Measurements from ENCODE around the gene PFKL. TPM values are rescaled to one million over a fixed set of nuclear protein-coding genes. Genes with fewer than 3 reads are reported as not detected.

The PFKL gene
- total and polyA plus RNA-seq, 12 donors, result 16.6 to 123 (median 94.1) TPM

DNA sequence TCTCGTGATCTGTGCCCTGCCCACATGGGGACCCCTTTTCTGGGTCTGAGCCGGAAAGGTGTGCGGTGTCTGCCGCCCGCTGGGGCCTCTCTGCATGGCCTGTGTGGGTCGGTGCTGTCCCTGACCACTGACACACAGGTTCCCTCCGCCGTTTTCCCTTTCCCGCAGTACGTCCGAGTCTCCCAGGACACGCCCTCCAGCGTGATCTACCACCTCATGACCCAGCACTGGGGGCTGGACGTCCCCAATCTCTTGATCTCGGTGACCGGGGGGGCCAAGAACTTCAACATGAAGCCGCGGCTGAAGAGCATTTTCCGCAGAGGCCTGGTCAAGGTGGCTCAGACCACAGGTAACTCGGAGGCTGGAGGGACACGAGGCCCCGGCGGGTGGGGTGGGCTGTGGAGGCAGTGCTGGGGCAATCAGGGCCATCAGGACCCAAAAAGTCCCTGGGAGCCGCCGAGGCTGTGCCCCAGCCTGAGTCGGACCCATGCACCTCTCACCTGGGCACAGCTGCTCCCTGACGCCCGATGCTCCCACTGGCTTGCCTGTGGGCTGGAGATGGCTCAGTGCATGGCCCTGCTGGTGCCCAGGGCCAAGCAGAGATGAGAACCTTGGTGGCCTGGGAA lies 66.8 kb downstream of the PFKL start:
- peak in 3 of 7 donors; percentile 11 to 18 (median 14) for DNase-seq
- Histone ChIP-seq H3K36me3 (replicated peaks in 1 of 2) (no peaks in the 10 kb centered on the region), H3K4me1 (replicated peaks in 1 of 2) (peaks cover 0 to 5% of the 10 kb centered on the region in 2 donors), H3K9me3 (replicated peaks in 1 of 3) (no peaks in the 10 kb centered on the region), H3K27ac (no peak overlapping the region), H3K4me3 (no peak overlapping the region), H3K27me3 (no peaks in the 10 kb centered on the region)
- WGBS, 4 donors, result 92 to 98% (median 94%) methylated on average over 11 to 28 of the region's 28 CpGs
- intact Hi-C loops (cut with DNase I), result no loop called here
- no peak for TF ChIP-seq POLR2A (IDR thresholded peaks at IDR 0.05)
- TF ChIP-seq, protein P1, sequence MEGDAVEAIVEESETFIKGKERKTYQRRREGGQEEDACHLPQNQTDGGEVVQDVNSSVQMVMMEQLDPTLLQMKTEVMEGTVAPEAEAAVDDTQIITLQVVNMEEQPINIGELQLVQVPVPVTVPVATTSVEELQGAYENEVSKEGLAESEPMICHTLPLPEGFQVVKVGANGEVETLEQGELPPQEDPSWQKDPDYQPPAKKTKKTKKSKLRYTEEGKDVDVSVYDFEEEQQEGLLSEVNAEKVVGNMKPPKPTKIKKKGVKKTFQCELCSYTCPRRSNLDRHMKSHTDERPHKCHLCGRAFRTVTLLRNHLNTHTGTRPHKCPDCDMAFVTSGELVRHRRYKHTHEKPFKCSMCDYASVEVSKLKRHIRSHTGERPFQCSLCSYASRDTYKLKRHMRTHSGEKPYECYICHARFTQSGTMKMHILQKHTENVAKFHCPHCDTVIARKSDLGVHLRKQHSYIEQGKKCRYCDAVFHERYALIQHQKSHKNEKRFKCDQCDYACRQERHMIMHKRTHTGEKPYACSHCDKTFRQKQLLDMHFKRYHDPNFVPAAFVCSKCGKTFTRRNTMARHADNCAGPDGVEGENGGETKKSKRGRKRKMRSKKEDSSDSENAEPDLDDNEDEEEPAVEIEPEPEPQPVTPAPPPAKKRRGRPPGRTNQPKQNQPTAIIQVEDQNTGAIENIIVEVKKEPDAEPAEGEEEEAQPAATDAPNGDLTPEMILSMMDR (IDR thresholded peaks at IDR 0.05), result no peak

DNA sequence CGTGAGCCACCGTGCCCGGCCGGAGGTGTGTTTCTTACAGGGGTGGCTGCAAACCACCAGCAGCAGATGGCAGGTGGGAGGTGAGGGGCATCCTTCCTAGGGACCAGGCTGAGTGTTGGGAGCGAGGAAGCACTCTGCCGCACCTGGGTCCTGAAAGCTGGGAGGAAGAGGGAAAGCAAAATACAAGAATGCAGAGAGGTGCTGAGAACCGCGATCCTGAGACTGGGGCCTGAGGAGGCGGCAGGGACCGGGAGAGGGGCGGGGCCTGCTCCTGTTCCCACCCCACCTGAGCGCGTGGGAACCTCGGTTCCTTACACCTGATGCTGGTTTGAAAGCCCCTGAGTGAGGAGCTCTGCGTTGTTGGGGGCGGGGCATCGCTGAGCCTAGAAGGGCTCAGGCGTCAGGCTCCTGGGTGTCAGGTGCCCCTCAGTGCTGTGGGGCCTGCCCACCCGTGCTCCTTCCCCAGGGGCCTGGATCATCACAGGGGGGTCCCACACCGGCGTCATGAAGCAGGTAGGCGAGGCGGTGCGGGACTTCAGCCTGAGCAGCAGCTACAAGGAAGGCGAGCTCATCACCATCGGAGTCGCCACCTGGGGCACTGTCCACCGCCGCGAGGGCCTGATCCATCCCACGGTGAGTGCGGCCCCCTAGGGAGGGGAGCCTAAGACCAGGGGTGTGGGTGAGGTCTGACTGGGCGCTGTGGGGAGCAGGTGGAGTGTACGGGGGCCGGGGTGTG lies 69.0 kb downstream of the PFKL start:
- Histone ChIP-seq H3K27me3 (no peaks in the 10 kb centered on the region), H3K36me3 (replicated peaks in 1 of 2) (no peaks in the 10 kb centered on the region), H3K4me3 (no peak overlapping the region), H3K4me1 (replicated peaks in 1 of 2) (peaks cover 0 to 5% of the 10 kb centered on the region in 2 donors), H3K27ac (peak overlapping the region in 3 of 5 donors; percentile 13 to 96 (median 47)), H3K9me3 (replicated peaks in 1 of 3) (no peaks in the 10 kb centered on the region)
- DNase-seq, result peak; percentile 30 to 51 (median 41)
- intact Hi-C loops (cut with DNase I), result no loop called here
- 43 to 82% (median 51%) methylated on average over 16 to 35 of the region's 35 CpGs for WGBS, 4 donors
- TF ChIP-seq, protein P1 (IDR thresholded peaks at IDR 0.05), result no peak
- TF ChIP-seq POLR2A (IDR thresholded peaks at IDR 0.05), result no peak

DNA sequence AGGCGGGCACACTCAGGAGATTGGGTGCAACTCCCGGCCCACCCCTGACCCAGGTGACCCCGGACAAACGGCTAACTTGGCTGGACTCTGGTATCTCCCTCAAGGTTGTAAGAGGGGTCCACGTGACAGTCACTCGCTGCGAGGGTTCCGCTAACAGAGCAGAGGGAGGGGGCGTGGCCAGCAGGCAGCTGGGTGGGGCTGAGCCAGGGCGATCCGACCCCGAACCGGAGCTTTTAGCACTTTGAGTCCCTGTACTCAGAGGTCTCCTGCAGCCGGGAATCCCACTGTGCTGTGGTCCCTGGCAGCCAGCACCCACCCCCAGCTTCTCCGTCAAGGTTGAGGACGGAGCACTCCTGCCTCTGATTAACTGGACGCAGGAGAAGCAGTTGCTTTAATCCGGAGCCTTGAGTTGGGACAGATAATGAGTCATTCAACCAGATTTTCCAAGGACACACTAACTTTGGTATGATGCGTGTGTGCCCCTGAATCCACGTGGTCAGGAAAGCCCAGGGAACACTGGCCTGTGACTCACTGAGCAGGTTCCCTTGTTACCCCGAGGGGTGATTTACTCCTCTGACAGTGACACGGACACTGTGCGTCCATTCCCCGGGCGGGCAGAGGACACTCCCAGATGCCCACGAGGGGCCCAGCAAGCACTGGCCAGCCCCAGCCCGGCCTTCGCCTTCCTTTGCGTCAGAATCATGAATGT lies 70.3 kb downstream of the PFKL start:
- no peaks in the 10 kb centered on the region for H3K27me3 ChIP-seq
- H3K36me3 ChIP-seq (replicated peaks in 1 of 2), result no peaks in the 10 kb centered on the region
- peaks cover 0 to 5% of the 10 kb centered on the region in 2 donors for H3K4me1 ChIP-seq (replicated peaks in 1 of 2)
- peak overlapping the region in 1 of 4 donors; percentile 43 for H3K4me3 ChIP-seq
- 17 to 27% (median 22%) methylated on average over 18 to 29 of the region's 29 CpGs for WGBS, 4 donors
- intact Hi-C loops (cut with DNase I), result no loop called here
- peak overlapping the region; percentile 78 to 96 (median 90) for H3K27ac ChIP-seq
- DNase-seq, result peak; percentile 88 to 96 (median 95)
- no peaks in the 10 kb centered on the region for H3K9me3 ChIP-seq (replicated peaks in 1 of 3)
- TF ChIP-seq, protein P1 (IDR thresholded peaks at IDR 0.05), result no peak
- TF ChIP-seq POLR2A (IDR thresholded peaks at IDR 0.05), result peak; percentile 16 to 77

DNA sequence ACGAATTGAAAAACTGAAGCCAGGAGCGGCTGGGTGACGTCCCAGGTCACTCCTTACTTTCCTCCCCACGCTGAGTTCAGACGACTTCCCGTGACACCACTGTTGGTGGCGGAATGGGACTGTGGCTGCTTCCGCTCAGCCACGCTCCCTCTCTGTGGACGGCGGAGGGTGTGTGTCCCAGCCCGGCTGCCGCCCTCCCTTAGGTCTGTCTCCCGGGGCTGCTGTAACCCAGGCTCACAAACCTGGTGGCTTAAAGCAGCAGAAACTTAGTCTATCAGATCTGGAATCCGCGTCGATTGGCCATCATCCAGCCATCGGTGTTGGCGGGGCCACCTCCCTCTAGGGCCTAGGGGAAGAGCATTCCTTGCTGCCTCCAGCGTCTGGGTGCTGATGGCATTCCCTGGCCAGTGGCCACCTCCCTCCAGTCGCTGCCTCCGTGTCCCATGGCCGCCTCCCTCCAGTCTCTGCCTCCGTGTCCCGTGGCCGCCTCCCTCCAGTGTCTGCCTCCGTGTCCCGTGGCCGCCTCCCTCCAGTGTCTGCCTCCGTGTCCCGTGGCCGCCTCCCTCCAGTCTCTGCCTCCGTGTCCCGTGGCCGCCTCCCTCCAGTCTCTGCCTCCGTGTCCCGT lies 71.0 kb downstream of the PFKL start:
- H3K27ac ChIP-seq, result peak overlapping the region; percentile 78 to 96 (median 90)
- H3K9me3 ChIP-seq (replicated peaks in 1 of 3), result no peaks in the 10 kb centered on the region
- H3K36me3 ChIP-seq (replicated peaks in 1 of 2), result no peaks in the 10 kb centered on the region
- TF ChIP-seq POLR2A (IDR thresholded peaks at IDR 0.05), result no peak
- TF ChIP-seq, protein P1 (IDR thresholded peaks at IDR 0.05), result no peak
- H3K27me3 ChIP-seq, result no peaks in the 10 kb centered on the region
- 68 to 75% (median 73%) methylated on average over 21 to 35 of the region's 37 CpGs for WGBS, 4 donors
- intact Hi-C loops (cut with DNase I), result no loop called here
- H3K4me3 ChIP-seq, result peak overlapping the region in 1 of 4 donors; percentile 43
- peaks cover 0 to 5% of the 10 kb centered on the region in 2 donors for H3K4me1 ChIP-seq (replicated peaks in 1 of 2)
- no peak for DNase-seq

All from adrenal gland (tissue), 12 donors.